H1 (cell line): ENCODE results near the gene EPHA3. TPM values are rescaled to one million over a fixed set of nuclear protein-coding genes. Genes with fewer than 3 reads are reported as not detected.

Source experiments
- CTCF ChIA-PET: fragments of 300-600 bp; sonication (Branson Sonifier 250); formaldehyde crosslinking; loops from one replicate; lab custom pipeline; 2021; ENCODE audit not compliant: partially characterized antibody; lab: Charles Lee
- POLR2A ChIA-PET: fragments of 300-600 bp; sonication (Branson Sonifier 250); formaldehyde crosslinking; loops from one replicate; lab custom pipeline; 2021; ENCODE audit warnings: inconsistent platforms; ENCODE audit not compliant: partially characterized antibody; lab: Charles Lee
- DNase-seq, 2 experiments: peaks; one replicate each; pipeline versions ENCODE4 v3.0.0 to v3.0.0-alpha.2; 2010 to 2022; ENCODE audit warnings: low spot score in 2 of 2, low read depth in 1 of 2, mixed read lengths in 1 of 2
- FAIRE-seq: peaks from 2 replicates; lab custom pipeline; 2011; peaks lifted over from hg19 to GRCh38; lab: Jason Lieb, UNC
- H2AFZ ChIP-seq: 2 replicates; pipeline ENCODE4 v1.8.1; 2012; ENCODE audit warnings: low read length, inconsistent platforms
- H2AK5ac ChIP-seq: 2 replicates; pipeline ENCODE4 v1.6.1; 2013; ENCODE audit warnings: low read depth, low read length
- H2BK120ac ChIP-seq: replicated peaks from 2 replicates; pipeline ENCODE3; 2013; ENCODE audit warnings: low read depth, low read length, inconsistent platforms
- H2BK12ac ChIP-seq: 2 replicates; pipeline ENCODE4 v1.6.1; 2013; ENCODE audit warnings: low read depth, low read length
- H2BK15ac ChIP-seq: 2 replicates; pipeline ENCODE4 v1.6.1; 2013; ENCODE audit warnings: low read length
- H2BK20ac ChIP-seq: 2 replicates; pipeline ENCODE4 v1.6.1; 2013; ENCODE audit warnings: low read length
- H2BK5ac ChIP-seq: 2 replicates; pipeline ENCODE4 v1.6.1; 2013; ENCODE audit warnings: low read depth, low read length
- H3K14ac ChIP-seq: 2 replicates; pipeline ENCODE4 v1.6.1; 2013; ENCODE audit warnings: inconsistent platforms; ENCODE audit not compliant: insufficient read length
- H3K18ac ChIP-seq: 2 replicates; pipeline ENCODE4 v1.6.1; 2013; ENCODE audit warnings: low read length; ENCODE audit errors: extremely low read depth
- H3K23ac ChIP-seq: 2 replicates; pipeline ENCODE4 v1.6.1; 2013; ENCODE audit warnings: inconsistent platforms; ENCODE audit not compliant: insufficient read length
- H3K23me2 ChIP-seq: 2 replicates; pipeline ENCODE4 v1.6.1; 2013; ENCODE audit warnings: low read depth, low read length
- H3K27ac ChIP-seq: 2 replicates; pipeline ENCODE4 v1.6.1; 2011; ENCODE audit warnings: low read depth, low read length, inconsistent platforms
- H3K27me3 ChIP-seq, 4 experiments: replicated peaks in 1 of 4; 1 replicate in 1 of 4; 2 replicates in 3 of 4; pipeline versions ENCODE4 v1.6.1 to v1.8.1; 2011 to 2013; ENCODE audit warnings: low read length in 3 of 4, mild to moderate bottlenecking in 3 of 4, inconsistent platforms in 2 of 4, mixed read lengths in 2 of 4, moderate library complexity in 1 of 4; ENCODE audit not compliant: control insufficient read depth in 3 of 4, insufficient read depth in 3 of 4; ENCODE audit errors: extremely low read depth in 1 of 4
- H3K36me3 ChIP-seq, 4 experiments: 2 replicates each; pipeline versions ENCODE4 v1.6.1 to v1.8.1; 2011 to 2013; ENCODE audit warnings: mild to moderate bottlenecking in 4 of 4, low read length in 3 of 4, moderate library complexity in 2 of 4, control low read depth in 1 of 4, inconsistent platforms in 1 of 4; ENCODE audit not compliant: insufficient read depth in 4 of 4, control insufficient read depth in 2 of 4
- H3K4ac ChIP-seq: replicated peaks from 2 replicates; pipeline ENCODE3; 2013; ENCODE audit warnings: low read length, low read depth, mixed read lengths, inconsistent platforms; ENCODE audit not compliant: insufficient read length
- H3K4me1 ChIP-seq, 4 experiments: replicated peaks in 1 of 4; 1 replicate in 1 of 4; 2 replicates in 3 of 4; pipeline versions ENCODE4 v1.6.1 to v1.8.1; 2011 to 2013; ENCODE audit warnings: low read length in 3 of 4, inconsistent platforms in 2 of 4, mixed read lengths in 1 of 4; ENCODE audit not compliant: insufficient read depth in 4 of 4, control insufficient read depth in 3 of 4
- H3K4me2 ChIP-seq, 2 experiments: 2 replicates each; pipeline versions ENCODE4 v1.6.1 to v1.8.1; 2011 to 2013; ENCODE audit warnings: low read depth in 2 of 2, low read length in 2 of 2, control low read depth in 1 of 2, inconsistent platforms in 1 of 2, mild to moderate bottlenecking in 1 of 2; ENCODE audit not compliant: insufficient read depth in 1 of 2
- H3K4me3 ChIP-seq, 4 experiments: fragments of 200-600, 300-600 bp in 1 of 4; sonication (generic), shearing (Covaris generic), sonication (Bioruptor Twin) in 1 of 4; 2 replicates each; pipeline versions ENCODE4 v1.5.1 to v1.8.1; 2011 to 2016; ENCODE audit warnings: low read length in 4 of 4, low read depth in 3 of 4, control low read depth in 2 of 4, inconsistent platforms in 2 of 4, mild to moderate bottlenecking in 2 of 4, mixed read lengths in 1 of 4, moderate library complexity in 1 of 4; ENCODE audit not compliant: insufficient read depth in 2 of 4; ENCODE audit errors: extremely low read depth in 1 of 4
- H3K56ac ChIP-seq: replicated peaks from 2 replicates; pipeline ENCODE3; 2013; ENCODE audit warnings: low read depth, mild to moderate bottlenecking, mixed read lengths, low read length, inconsistent platforms; ENCODE audit not compliant: insufficient read length
- H3K79me1 ChIP-seq: 2 replicates; pipeline ENCODE4 v1.6.1; 2013; ENCODE audit warnings: low read depth, low read length, control low read depth
- H3K79me2 ChIP-seq, 2 experiments: 2 replicates each; pipeline versions ENCODE4 v1.6.1 to v1.8.1; 2012 to 2013; ENCODE audit warnings: low read length in 2 of 2, mild to moderate bottlenecking in 2 of 2, inconsistent platforms in 1 of 2; ENCODE audit not compliant: insufficient read depth in 2 of 2, control insufficient read depth in 1 of 2
- H3K9ac ChIP-seq, 4 experiments: replicated peaks in 1 of 4; 1 replicate in 1 of 4; 2 replicates in 3 of 4; pipeline versions ENCODE4 v1.6.1 to v1.8.1; 2011 to 2013; ENCODE audit warnings: low read depth in 3 of 4, low read length in 3 of 4, control low read depth in 2 of 4, mild to moderate bottlenecking in 2 of 4, moderate library complexity in 2 of 4, inconsistent platforms in 1 of 4; ENCODE audit errors: extremely low read depth in 1 of 4
- H3K9me3 ChIP-seq, 2 experiments: 2 replicates each; pipeline versions ENCODE4 v1.6.1 to v1.8.1; 2012 to 2013; ENCODE audit warnings: mild to moderate bottlenecking in 2 of 2, moderate library complexity in 2 of 2, control low read depth in 1 of 2, inconsistent platforms in 1 of 2, low read depth in 1 of 2, low read length in 1 of 2, mixed read lengths in 1 of 2; ENCODE audit not compliant: insufficient read depth in 2 of 2
- H4K20me1 ChIP-seq, 2 experiments: replicated peaks in 1 of 2; 2 replicates each; pipeline versions ENCODE3 to v1.8.1; 2011 to 2013; ENCODE audit warnings: inconsistent platforms in 2 of 2, low read length in 2 of 2, mild to moderate bottlenecking in 1 of 2; ENCODE audit not compliant: insufficient read depth in 2 of 2, control insufficient read depth in 1 of 2
- H4K5ac ChIP-seq: 2 replicates; pipeline ENCODE4 v1.6.1; 2013; ENCODE audit warnings: low read length, low read depth, mixed read lengths, inconsistent platforms; ENCODE audit not compliant: insufficient read length
- H4K8ac ChIP-seq: 2 replicates; pipeline ENCODE4 v1.8.0; 2013; ENCODE audit warnings: mild to moderate bottlenecking, moderate library complexity, low read length, inconsistent platforms; ENCODE audit not compliant: insufficient read depth; ENCODE audit errors: extremely low read depth
- H4K91ac ChIP-seq: replicated peaks from 2 replicates; pipeline ENCODE3; 2013; ENCODE audit warnings: low read length, mixed read lengths, inconsistent platforms; ENCODE audit not compliant: insufficient read length
- CEBPB ChIP-seq: IDR thresholded peaks from 2 replicates; pipeline ENCODE4 v1.6.1; 2012; ENCODE audit warnings: low read depth, low read length
- CHD2 ChIP-seq: IDR thresholded peaks from 2 replicates; pipeline ENCODE4 v1.6.1; 2012; ENCODE audit warnings: low read length, improper control_type of control experiment
- POLR2AphosphoS5 ChIP-seq: IDR thresholded peaks from 2 replicates; pipeline ENCODE4 v1.6.1; 2011; ENCODE audit warnings: low read depth, low read length
- RFX5 ChIP-seq: IDR thresholded peaks from 2 replicates; pipeline ENCODE4 v1.6.1; 2011; ENCODE audit warnings: low read depth, low read length, improper control_type of control experiment, borderline replicate concordance
- WGBS, 2 experiments: shearing (Covaris generic) in 1 of 2; methylation state at CpG; one replicate each; pipeline versions ENCODE4 v1.1.6 to v1.1.7; 2013 to 2015; ENCODE audit warnings: low lambda C conversion rate in 2 of 2, mixed read lengths in 2 of 2, inconsistent platforms in 1 of 2, low coverage in 1 of 2, missing lambda C conversion rate in 1 of 2; ENCODE audit not compliant: insufficient replicate concordance in 2 of 2, insufficient coverage in 1 of 2, insufficient read length in 1 of 2; ENCODE audit errors: extremely low coverage in 1 of 2, missing lambda C conversion rate in 1 of 2; 5-methylcytosine and 5-hydroxymethylcytosine counted together
- polyA plus RNA-seq, 7 experiments: library from polyadenylated mRNA; depleted of rRNA in 3 of 7; stranded (reverse) in 5 of 7; unstranded in 2 of 7; fragments of >200 nt in 5 of 7; fragments of 200-250 nt in 2 of 7; gene quantifications; 1 replicate in 5 of 7; 2 replicates in 1 of 7; 4 replicates in 1 of 7; pipeline versions ENCODE4 v1.2.1 to v1.2.3, GENCODE V29; 2011 to 2013; ENCODE audit warnings: missing spikeins in 2 of 7, mixed read lengths in 2 of 7
- total RNA-seq: library from RNA; stranded (reverse); fragmentation: NEBNext Ultra II Directional; extraction: Animal tissue kit (Norgen Biotek cat#: 25700); gene quantifications from 2 replicates; pipeline ENCODE4 v1.2.1, GENCODE V29; 2021

Gene EPHA3
- total and polyA plus RNA-seq, 2 of the 8 experiments (the other 6 are each of a cell fraction or from before 2014, with no cell fraction given) = 0.09 to 0.22 TPM

DNA sequence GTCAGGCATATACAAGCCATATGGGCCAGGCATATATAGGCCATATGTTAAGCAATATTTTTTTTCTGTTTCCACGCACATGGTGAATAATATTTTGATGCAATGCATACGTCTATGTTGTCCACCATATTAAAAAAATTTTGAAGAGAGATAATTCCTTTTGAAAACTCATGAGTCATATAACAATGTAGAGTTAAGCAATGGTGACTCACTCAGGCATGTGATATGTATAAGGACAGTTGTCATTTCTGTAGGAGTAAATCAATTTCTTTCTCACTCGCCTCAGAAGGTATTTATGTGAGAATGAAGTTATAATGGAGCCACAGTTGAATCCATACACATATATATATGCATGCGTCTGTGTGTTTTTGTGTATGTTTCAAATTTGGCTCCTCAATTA is 272.6 kb downstream of the EPHA3 start:
- Histone ChIP-seq H3K27me3 (no peaks in the 10 kb centered on the region), H3K4me2 (no peak overlapping the region), H3K36me3 (no peaks in the 10 kb centered on the region), H3K14ac (no peak overlapping the region), H2BK20ac (no peak overlapping the region), H2BK15ac (no peak overlapping the region), H3K9ac (no peak overlapping the region), H3K9me3 (no peaks in the 10 kb centered on the region), H2AK5ac (no peak overlapping the region), H3K27ac (no peak overlapping the region), H4K8ac (no peak overlapping the region), H3K4me1 (peaks cover 0 to 12% (median 2%) of the 10 kb centered on the region in 4 experiments; a peak in 3 of 7 replicates), H3K23ac (no peak overlapping the region), H2AFZ (no peak overlapping the region), H3K23me2 (no peaks in the 10 kb centered on the region), H3K4ac (no peak overlapping the region), H4K91ac (no peak overlapping the region), H2BK5ac (no peak overlapping the region), H3K4me3 (no peak overlapping the region), H3K56ac (no peak overlapping the region), H4K5ac (peak overlapping the region; percentile 66), H2BK12ac (no peak overlapping the region), H3K79me2 (no peaks in the 10 kb centered on the region), H3K79me1 (no peaks in the 10 kb centered on the region), H4K20me1 (no peaks in the 10 kb centered on the region), H2BK120ac (no peak overlapping the region), H3K18ac (no peak overlapping the region)
- POLR2A ChIA-PET = no interaction called here
- DNase-seq = no peak
- 88% methylated on average over 4 of the region's 4 CpGs; no CpG with 5 or more reads in 1 of the 2 experiments for WGBS, 2 experiments
- TF ChIP-seq POLR2AphosphoS5 (no peak), CHD2 (no peak), CEBPB (no peak), RFX5 (no peak)
- CTCF ChIA-PET = interaction anchor here (1.2 kb wide), 1 partner anchor 12 kb away, joined by 4 read pairs; no protein-coding TSS in a partner anchor
- no peak for FAIRE-seq
